ENCODE measurements around the gene BCL3. TPM values are rescaled to one million over a fixed set of nuclear protein-coding genes. Genes with fewer than 3 reads are reported as not detected.

BCL3 gene
- total and polyA plus RNA-seq, 2 of the 13 experiments (the other 11 are each of a cell fraction or from before 2014, with no cell fraction given): 2.3 to 4.0 TPM

- TF ChIP-seq DZIP1 (CRISPR knock-in tag; IDR thresholded peaks at IDR 0.05): no peak
- TF ChIP-seq THAP8 (CRISPR knock-in tag; IDR thresholded peaks at IDR 0.05; ENCODE audit: borderline replicate concordance): no peak
- no peak for TF ChIP-seq SRSF4 (IDR thresholded peaks at IDR 0.05; ENCODE audit: low read depth, low read length, poor library complexity, severe bottlenecking)
- peak; percentile 97 for TF ChIP-seq PAXIP1 (CRISPR knock-in tag; conservative IDR thresholded peaks at IDR 0.05)
- no peak; the same call in 1 of the 2 replicates for TF ChIP-seq SPEN (CRISPR knock-in tag; IDR thresholded peaks at IDR 0.05; ENCODE audit: low read depth)
- TF ChIP-seq ZBTB20 (CRISPR knock-in tag; IDR thresholded peaks at IDR 0.05; ENCODE audit: borderline replicate concordance, low read depth): no peak
- TF ChIP-seq MAF1 (CRISPR knock-in tag; IDR thresholded peaks at IDR 0.05; ENCODE audit: borderline replicate concordance): no peak
- TF ChIP-seq REL (CRISPR knock-in tag; conservative IDR thresholded peaks at IDR 0.05): no peak
- TF ChIP-seq SUZ12 (IDR thresholded peaks at IDR 0.05; ENCODE audit: low read depth, low read length): no peak
- no peak for TF ChIP-seq PLRG1 (conservative IDR thresholded peaks at IDR 0.05)
- no peak for TF ChIP-seq CREB3 (CRISPR knock-in tag; IDR thresholded peaks at IDR 0.05)
- TF ChIP-seq PHF8 (CRISPR knock-in tag; IDR thresholded peaks at IDR 0.05): peak; percentile 47
- no peak for TF ChIP-seq ZFP90 (CRISPR knock-in tag; IDR thresholded peaks at IDR 0.05; ENCODE audit: borderline replicate concordance)
- TF ChIP-seq ONECUT2 (CRISPR knock-in tag; IDR thresholded peaks at IDR 0.05): peak; percentile 98
- TF ChIP-seq CBFB (CRISPR knock-in tag; IDR thresholded peaks at IDR 0.05): peak; percentile 59; the same call in 1 of the 2 replicates
- no peak for TF ChIP-seq ZFP41 (CRISPR knock-in tag; IDR thresholded peaks at IDR 0.05; ENCODE audit: borderline replicate concordance)
- TF ChIP-seq ZNF263 (CRISPR knock-in tag; IDR thresholded peaks at IDR 0.05): peak; percentile 29; the same call in 1 of the 2 replicates
- TF ChIP-seq ZNF891 (CRISPR knock-in tag; IDR thresholded peaks at IDR 0.05): no peak
- TF ChIP-seq ZNF207 (IDR thresholded peaks at IDR 0.05; ENCODE audit: borderline replicate concordance): no peak
- TF ChIP-seq BRCA1 (CRISPR knock-in tag; IDR thresholded peaks at IDR 0.05): no peak
- peak; percentile 65; the same call in 1 of the 2 replicates for TF ChIP-seq SOX5 (CRISPR knock-in tag; IDR thresholded peaks at IDR 0.05; ENCODE audit: borderline replicate concordance)
- peak; percentile 63; the same call in 1 of the 2 replicates for TF ChIP-seq FOXJ3 (CRISPR knock-in tag; IDR thresholded peaks at IDR 0.05; ENCODE audit: borderline replicate concordance)
- TF ChIP-seq SMC3 (IDR thresholded peaks at IDR 0.05; ENCODE audit: low read length): no peak
- TF ChIP-seq ZNF121 (CRISPR knock-in tag; IDR thresholded peaks at IDR 0.05): no peak
- no peak for TF ChIP-seq ZNF816 (CRISPR knock-in tag; IDR thresholded peaks at IDR 0.05; ENCODE audit: borderline replicate concordance)
Measured at GRCh38 chr19:44796701-44797115, 48.2 kb downstream of the BCL3 start (continued).
